ENCODE measurements around the gene TGIF2. TPM values are rescaled to one million over a fixed set of nuclear protein-coding genes. Genes with fewer than 3 reads are reported as not detected.

The TGIF2 gene
- total and polyA plus RNA-seq, 2 of the 13 experiments (the other 11 are each of a cell fraction or from before 2014, with no cell fraction given), result 41.3 to 53.9 TPM

DNA sequence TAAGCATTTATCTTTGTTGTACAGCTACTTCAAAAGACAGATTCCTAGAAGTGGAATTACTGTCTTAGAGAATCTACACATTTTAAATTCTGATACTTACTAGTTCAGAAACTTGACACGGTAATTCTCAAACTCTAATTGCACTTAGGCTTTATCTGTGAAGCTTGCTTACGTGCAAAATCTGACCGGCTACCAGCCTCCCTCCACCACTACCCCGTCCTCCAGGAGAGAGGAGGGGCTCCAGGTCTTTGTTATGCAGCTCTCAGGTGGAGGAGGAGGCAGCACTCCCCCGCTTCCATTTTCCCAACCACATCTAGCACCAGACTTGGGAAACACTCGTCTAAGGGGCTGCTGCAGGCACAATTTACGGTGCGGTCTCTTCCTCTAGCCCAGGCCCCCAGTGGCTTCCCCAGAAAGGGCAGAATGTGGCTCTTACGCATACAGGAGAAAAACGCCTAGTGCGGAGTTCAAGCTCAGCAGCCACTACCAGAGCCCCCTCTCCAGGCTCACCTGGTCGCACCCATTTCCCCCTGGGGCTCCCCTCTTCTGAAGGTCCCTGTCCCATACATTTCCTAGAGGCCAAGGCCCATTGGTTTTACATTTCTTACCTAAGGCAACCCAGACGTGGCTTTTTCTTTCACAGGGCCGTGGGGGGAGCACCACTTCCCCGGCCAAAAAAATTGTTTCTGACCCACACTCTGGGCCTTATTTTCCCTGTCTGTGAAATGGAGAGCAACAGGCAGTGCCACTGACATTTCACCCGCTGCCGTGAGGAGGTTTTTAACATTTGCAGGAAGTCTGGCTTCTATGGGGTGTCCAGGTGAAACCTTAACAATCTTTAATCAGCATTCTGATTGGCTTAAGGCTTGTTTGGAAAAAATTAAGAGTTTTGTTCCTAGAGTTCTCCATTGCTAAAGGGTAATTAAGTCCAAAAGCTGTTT is 1.6 kb upstream of the TGIF2 start (continued):
- TF ChIP-seq ZNF225 (CRISPR knock-in tag; IDR thresholded peaks at IDR 0.05) (peak; percentile 39; the same call in 1 of the 2 replicates), PRDM15 (CRISPR knock-in tag; IDR thresholded peaks at IDR 0.05) (peak; percentile 65; the same call in 1 of the 2 replicates), ZNF792 (CRISPR knock-in tag; IDR thresholded peaks at IDR 0.05) (no peak; the same call in 1 of the 2 replicates), ZBTB38 (CRISPR knock-in tag; IDR thresholded peaks at IDR 0.05) (0 out of 2 replicates have a peak, but pooled peaks have one; percentile 34), ZKSCAN8 (CRISPR knock-in tag; IDR thresholded peaks at IDR 0.05; ENCODE audit: borderline replicate concordance) (no peak), YEATS4 (CRISPR knock-in tag; IDR thresholded peaks at IDR 0.05; ENCODE audit: borderline replicate concordance) (peak; percentile 34; the same call in 1 of the 2 replicates), RAD21 (CRISPR knock-in tag; IDR thresholded peaks at IDR 0.05) (peak; percentile 59), PATZ1 (CRISPR knock-in tag; IDR thresholded peaks at IDR 0.05) (peak; percentile 84), ZNF383 (CRISPR knock-in tag; IDR thresholded peaks at IDR 0.05; ENCODE audit: borderline replicate concordance) (peak; percentile 91), CEBPB (IDR thresholded peaks at IDR 0.05; ENCODE audit: borderline replicate concordance, low read depth, low read length) (0 out of 2 replicates have a peak, but pooled peaks have one; percentile 2), ZNF263 (CRISPR knock-in tag; IDR thresholded peaks at IDR 0.05) (peak; percentile 39), ZMYM3 (CRISPR knock-in tag; IDR thresholded peaks at IDR 0.05) (peak; percentile 39; the same call in 1 of the 2 replicates), NR2F2 (IDR thresholded peaks at IDR 0.05; ENCODE audit: borderline replicate concordance, low read depth) (peak; percentile 31; the same call in 1 of the 2 replicates), ZFP82 (CRISPR knock-in tag; IDR thresholded peaks at IDR 0.05; ENCODE audit: borderline replicate concordance) (0 out of 2 replicates have a peak, but pooled peaks have one; percentile 49), HINFP (CRISPR knock-in tag; IDR thresholded peaks at IDR 0.05; ENCODE audit: low read depth) (peak; percentile 71; the same call in 1 of the 2 replicates), PITX1 (CRISPR knock-in tag; IDR thresholded peaks at IDR 0.05) (peak; percentile 42; the same call in 1 of the 2 replicates), ZFP90 (CRISPR knock-in tag; IDR thresholded peaks at IDR 0.05; ENCODE audit: borderline replicate concordance) (no peak), TEAD3 (CRISPR knock-in tag; optimal IDR thresholded peaks at IDR 0.05; ENCODE audit: borderline replicate concordance) (peak; percentile 72), SIN3A (IDR thresholded peaks at IDR 0.05; ENCODE audit: borderline replicate concordance, low read depth, low read length) (peak; percentile 16; the same call in 1 of the 2 replicates), ZNF629 (CRISPR knock-in tag; conservative IDR thresholded peaks at IDR 0.05) (peak; percentile 88)
- TF ChIP-seq, protein P1, sequence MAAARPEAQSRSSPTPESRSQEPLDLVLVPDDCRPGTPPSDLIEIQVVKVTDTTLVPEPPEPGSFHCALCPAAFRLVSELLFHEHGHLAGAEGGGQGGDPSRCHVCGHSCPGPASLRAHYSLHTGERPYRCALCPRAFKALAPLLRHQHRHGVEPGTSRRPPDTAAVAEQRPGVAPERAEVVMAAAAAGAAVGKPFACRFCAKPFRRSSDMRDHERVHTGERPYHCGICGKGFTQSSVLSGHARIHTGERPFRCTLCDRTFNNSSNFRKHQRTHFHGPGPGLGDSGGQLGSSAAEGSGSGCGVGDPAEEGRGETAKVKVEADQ (CRISPR knock-in tag; IDR thresholded peaks at IDR 0.05; ENCODE audit: borderline replicate concordance), result peak; percentile 32; the same call in 1 of the 2 replicates
